A549 (cell line): ENCODE measurements around the gene ENTR1. TPM values are rescaled to one million over a fixed set of nuclear protein-coding genes. Genes with fewer than 3 reads are reported as not detected.
"Not testable (repeated sequence)": the region's sequence is repeated elsewhere in the genome, so short reads cannot be mapped to it uniquely, and the experiment has no call there.

ENCODE experiments used
- ATAC-seq, 2 experiments: fragments of 200-7000 bp in 1 of 2; fragments of >200 bp in 1 of 2; cut with Nextera tagmentation in 1 of 2; cut with Tn5 transposase in 1 of 2; 3 replicates each; pipeline versions ENCODE4 v1.8.0 to v1.9.1; 2018 to 2020; ENCODE audit warnings: mild to moderate bottlenecking in 1 of 2, moderate library complexity in 1 of 2
- CTCF ChIA-PET: fragments of 300-600 bp; sonication (Branson Sonifier 250); formaldehyde crosslinking; extraction: SDS; loops from one replicate; lab custom pipeline; 2021; ENCODE audit warnings: antibody characterized with exemption, inconsistent platforms; lab: Yijun Ruan, JAX
- POLR2A ChIA-PET: fragments of 350-600 bp; formaldehyde crosslinking; extraction: SDS; loops from one replicate; lab custom pipeline; 2021; ENCODE audit warnings: antibody characterized with exemption, inconsistent platforms; lab: Yijun Ruan, JAX
- DNase-seq, 2 experiments: peaks; one replicate each; pipeline versions ENCODE4 v3.0.0 to v3.0.0-alpha.2; 2011 to 2016; ENCODE audit warnings: low read depth in 1 of 2, low spot score in 1 of 2
- FAIRE-seq: peaks from 2 replicates; lab custom pipeline; 2011; peaks lifted over from hg19 to GRCh38; lab: Jason Lieb, UNC
- H3K27ac ChIP-seq, 2 experiments: fragments of >200 bp; sonication (Bioruptor Twin); formaldehyde crosslinking; 3 replicates each; pipeline ENCODE4 v1.5.1; 2016 to 2017
- H3K4me1 ChIP-seq: fragments of >200 bp; sonication (Bioruptor Twin); formaldehyde crosslinking; 3 replicates; pipeline ENCODE4 v1.6.1; 2016
- H3K4me2 ChIP-seq: fragments of >200 bp; sonication (Bioruptor Twin); formaldehyde crosslinking; 3 replicates; pipeline ENCODE4 v1.6.1; 2016
- H3K4me3 ChIP-seq: fragments of >200 bp; sonication (Bioruptor Twin); formaldehyde crosslinking; 3 replicates; pipeline ENCODE4 v1.5.1; 2016
- H3K9me3 ChIP-seq: fragments of >200 bp; sonication (Bioruptor Twin); formaldehyde crosslinking; 3 replicates; pipeline ENCODE4 v1.6.1; 2016
- BHLHE40 ChIP-seq: IDR thresholded peaks from 2 replicates; pipeline ENCODE4 v1.6.1; 2012; ENCODE audit warnings: low read depth, low read length, inconsistent platforms
- EHF ChIP-seq: fragments of 250-450 bp; sonication (Bioruptor Pico); IDR thresholded peaks from 2 replicates; pipeline ENCODE4 v1.5.0; 2020; ENCODE audit warnings: mild to moderate bottlenecking
- EHMT2 ChIP-seq: fragments of 200-600 bp; sonication (generic); IDR thresholded peaks from 2 replicates; pipeline ENCODE4 v1.6.1; 2016; ENCODE audit warnings: antibody characterized with exemption, low read depth, mild to moderate bottlenecking, moderate library complexity
- ESRRA ChIP-seq: fragments of 150-350 bp; IDR thresholded peaks from 2 replicates; pipeline ENCODE4 v1.6.1; 2014; ENCODE audit warnings: mild to moderate bottlenecking, low read length, borderline replicate concordance
- FOXS1 ChIP-seq: fragments of 250-450 bp; sonication (Bioruptor Pico); IDR thresholded peaks from 2 replicates; pipeline ENCODE4 v1.5.0; 2020; ENCODE audit warnings: mild to moderate bottlenecking, moderate library complexity
- HEYL ChIP-seq: fragments of 250-450 bp; sonication (Bioruptor Pico); IDR thresholded peaks from 2 replicates; pipeline ENCODE4 v1.8.0; 2021; ENCODE audit warnings: mild to moderate bottlenecking, moderate library complexity
- HMGXB4 ChIP-seq: fragments of 250-450 bp; sonication (Bioruptor Pico); IDR thresholded peaks from 2 replicates; pipeline ENCODE4 v1.5.0; 2021; ENCODE audit warnings: mild to moderate bottlenecking, moderate library complexity, borderline replicate concordance
- HOXA7 ChIP-seq: fragments of 250-450 bp; sonication (Bioruptor Pico); IDR thresholded peaks from 2 replicates; pipeline ENCODE4 v1.5.0; 2020; ENCODE audit warnings: mild to moderate bottlenecking, moderate library complexity
- JUN ChIP-seq, 2 experiments: fragments of >200 bp; sonication (Bioruptor Twin); formaldehyde crosslinking; IDR thresholded peaks; 2 replicates in 1 of 2; 3 replicates in 1 of 2; pipeline ENCODE4 v1.6.1; 2016 to 2017
- JUNB ChIP-seq: fragments of >200 bp; sonication (Bioruptor Twin); formaldehyde crosslinking; IDR thresholded peaks from 2 replicates; pipeline ENCODE4 v1.6.1; 2016
- MAFK ChIP-seq: fragments of 450-650 bp; IDR thresholded peaks from 2 replicates; pipeline ENCODE4 v1.6.1; 2014; ENCODE audit not compliant: partially characterized antibody
- MAZ ChIP-seq: fragments of 150-350 bp; IDR thresholded peaks from 2 replicates; pipeline ENCODE4 v1.6.1; 2014; ENCODE audit warnings: antibody characterized with exemption, low read depth, low read length, borderline replicate concordance
- NPAS2 ChIP-seq: fragments of 250-450 bp; sonication (Bioruptor Pico); IDR thresholded peaks from 2 replicates; pipeline ENCODE4 v1.8.0; 2022; ENCODE audit warnings: mild to moderate bottlenecking, moderate library complexity, borderline replicate concordance
- NR3C1 ChIP-seq: fragments of >200 bp; sonication (Bioruptor Twin); formaldehyde crosslinking; IDR thresholded peaks from 3 replicates; pipeline ENCODE4 v1.6.1; 2017
- PHF8 ChIP-seq: fragments of 200-600 bp; sonication (generic); IDR thresholded peaks from 2 replicates; pipeline ENCODE4 v1.6.1; 2016; ENCODE audit warnings: low read depth, mild to moderate bottlenecking, antibody characterized with exemption, moderate library complexity, borderline replicate concordance
- POLR2AphosphoS2 ChIP-seq: conservative IDR thresholded peaks from 2 replicates; pipeline ENCODE4 v1.6.1; 2012; ENCODE audit warnings: low read length, improper control_type of control experiment, inconsistent platforms
- RFX5 ChIP-seq: fragments of 450-650 bp; IDR thresholded peaks from 2 replicates; pipeline ENCODE4 v1.7.1; 2014; ENCODE audit warnings: antibody characterized with exemption, mild to moderate bottlenecking, moderate library complexity
- ZC3H11A ChIP-seq: fragments of 450-650 bp; IDR thresholded peaks from 2 replicates; pipeline ENCODE4 v1.6.1; 2014; ENCODE audit warnings: antibody characterized with exemption, mild to moderate bottlenecking
- ZNF302 ChIP-seq: fragments of 250-450 bp; sonication (Bioruptor Pico); IDR thresholded peaks from 2 replicates; pipeline ENCODE4 v1.9.0; 2021; ENCODE audit warnings: inconsistent platforms, mild to moderate bottlenecking, moderate library complexity
- WGBS: methylation state at CpG from one replicate; pipeline ENCODE4 v1.1.6; 2017; ENCODE audit errors: missing lambda C conversion rate; 5-methylcytosine and 5-hydroxymethylcytosine counted together
- polyA plus RNA-seq, 4 experiments: library from polyadenylated mRNA; depleted of rRNA in 3 of 4; stranded (reverse); fragments of >200 nt; fragmentation: RNase III in 1 of 4; extraction: RNeasy Plus Mini Kit Qiagen cat#74134 plus additional on column Dnase treatment in 1 of 4; gene quantifications; 2 replicates in 3 of 4; 3 replicates in 1 of 4; pipeline ENCODE4 v1.2.3, GENCODE V29; 2011 to 2017
- TF ChIP-seq, protein P1 (sequence below): fragments of 450-650 bp; IDR thresholded peaks from 2 replicates; pipeline ENCODE4 v1.6.1; 2014; ENCODE audit warnings: antibody characterized with exemption

Gene ENTR1
- polyA plus RNA-seq, 2 of the 4 experiments (the other 2 are of a cell fraction) = 63.8 to 75.8 TPM

- POLR2A ChIA-PET = interaction anchor here (2.5 kb wide), 1 partner anchor 45 kb away, joined by 7 read pairs; the partner anchor contains the start of gene DNLZ
- Histone ChIP-seq H3K4me2 (no peak overlapping the region), H3K4me1 (peaks cover 19% of the 10 kb centered on the region)
- no peak for DNase-seq
- CTCF ChIA-PET = interaction anchor here (1.2 kb wide), 1 partner anchor 16 kb away, joined by 4 read pairs; no protein-coding TSS in a partner anchor
- no peak for TF ChIP-seq NPAS2
- no peak for TF ChIP-seq FOXS1 (CRISPR knock-in tag)
- TF ChIP-seq ZC3H11A = no peak
- no peak for TF ChIP-seq JUN (IDR thresholded peaks at IDR 0.05)
- TF ChIP-seq PHF8 = no peak
- no peak for TF ChIP-seq ESRRA
- no peak for TF ChIP-seq JUNB
- no peak for TF ChIP-seq MAFK
- TF ChIP-seq EHF (CRISPR knock-in tag) = no peak
- no peak for TF ChIP-seq HMGXB4 (CRISPR knock-in tag)
- TF ChIP-seq HEYL = no peak
- TF ChIP-seq NR3C1 = no peak
- TF ChIP-seq, protein P1, sequence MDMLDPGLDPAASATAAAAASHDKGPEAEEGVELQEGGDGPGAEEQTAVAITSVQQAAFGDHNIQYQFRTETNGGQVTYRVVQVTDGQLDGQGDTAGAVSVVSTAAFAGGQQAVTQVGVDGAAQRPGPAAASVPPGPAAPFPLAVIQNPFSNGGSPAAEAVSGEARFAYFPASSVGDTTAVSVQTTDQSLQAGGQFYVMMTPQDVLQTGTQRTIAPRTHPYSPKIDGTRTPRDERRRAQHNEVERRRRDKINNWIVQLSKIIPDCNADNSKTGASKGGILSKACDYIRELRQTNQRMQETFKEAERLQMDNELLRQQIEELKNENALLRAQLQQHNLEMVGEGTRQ = no peak
- TF ChIP-seq ZNF302 (CRISPR knock-in tag) = no peak
- TF ChIP-seq POLR2AphosphoS2 = no peak
- TF ChIP-seq EHMT2 = no peak
- TF ChIP-seq BHLHE40 = no peak
- no peak for TF ChIP-seq MAZ
- TF ChIP-seq RFX5 = no peak
- no peak for TF ChIP-seq HOXA7 (CRISPR knock-in tag)
- TF ChIP-seq, all 56 proteins: peak for 0
- H3K27ac ChIP-seq = no peak overlapping the region
- no peak overlapping the region for H3K4me3 ChIP-seq
- ATAC-seq = no peak
- H3K9me3 ChIP-seq = no peaks in the 10 kb centered on the region
- WGBS = 87% methylated on average over 7 of the region's 7 CpGs
- FAIRE-seq = no peak
These were observed 2.5 kb downstream of the ENTR1 start for GRCh38 chr9:136407911-136408310.

DNA sequence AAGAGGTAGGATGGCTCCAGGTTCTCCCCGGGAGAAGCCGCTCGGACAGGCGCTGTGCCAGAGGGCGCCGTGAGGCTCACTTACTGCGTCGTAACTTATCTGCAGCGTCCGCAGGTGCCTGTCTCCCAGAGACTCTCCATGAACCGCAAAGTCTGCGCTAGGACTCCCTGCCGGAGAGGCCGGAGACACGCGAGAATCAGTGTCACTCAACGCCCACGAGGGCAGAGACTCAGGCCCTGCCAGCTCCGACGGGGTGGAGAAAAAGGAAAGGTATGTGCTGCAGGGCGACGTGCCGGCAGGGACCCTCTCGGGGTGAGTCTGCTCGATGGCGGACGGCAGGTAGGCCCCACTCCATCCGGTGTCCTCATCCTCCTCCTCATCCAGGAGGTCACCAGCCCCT lies 3.4 kb downstream of the ENTR1 start:
- H3K4me3 ChIP-seq, ATAC-seq, DNase-seq, H3K4me2 ChIP-seq, H3K9me3 ChIP-seq, FAIRE-seq, H3K27ac ChIP-seq, POLR2A ChIA-PET: not testable (repeated sequence)
- peaks cover 19% of the 10 kb centered on the region for H3K4me1 ChIP-seq
- 92% methylated on average over 26 of the region's 28 CpGs for WGBS
- CTCF ChIA-PET = interaction anchor here (0.9 to 1.1 kb wide), 2 partner anchors 17 to 224 kb away, joined by 3 read pairs; no protein-coding TSS in a partner anchor

DNA sequence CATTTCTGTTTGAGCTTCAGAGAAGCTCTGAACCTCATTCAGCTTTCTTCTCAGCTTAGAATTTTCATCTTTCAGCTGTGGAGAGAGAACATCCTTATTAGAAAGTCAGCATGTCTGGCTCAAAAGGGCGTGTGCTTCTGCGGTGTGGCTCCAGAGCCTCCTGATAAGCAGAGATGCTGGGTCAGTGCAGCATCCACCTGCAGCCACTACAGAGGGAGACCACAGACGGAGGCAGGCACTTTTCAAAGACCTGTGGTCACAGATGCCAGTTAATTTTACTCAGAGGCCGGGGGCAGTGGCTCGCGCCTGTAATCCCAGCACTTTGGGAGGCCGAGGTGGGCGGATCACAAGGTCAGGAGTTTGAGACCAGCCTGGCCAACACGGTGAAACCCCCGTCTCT lies 4.5 kb downstream of the ENTR1 start:
- CTCF ChIA-PET = interaction anchor here (0.9 kb wide), 1 partner anchor 22 kb away, joined by 3 read pairs; no protein-coding TSS in a partner anchor
- 89% methylated on average over 10 of the region's 10 CpGs for WGBS
- FAIRE-seq, DNase-seq, ATAC-seq, H3K4me2 ChIP-seq, H3K4me3 ChIP-seq, H3K9me3 ChIP-seq, H3K27ac ChIP-seq, POLR2A ChIA-PET: not testable (repeated sequence)
- peaks cover 10% of the 10 kb centered on the region; the same call in 2 of the 3 replicates for H3K4me1 ChIP-seq
